ENCODE results near the gene APRT.

APRT gene

GRCh38 chr16:88770461-88771293 lies 41.1 kb downstream of the APRT start:
- DNase-seq = peak; percentile 89

GRCh38 chr16:88769617-88770460 lies 41.9 kb downstream of the APRT start:
- peak; percentile 84 for DNase-seq

GRCh38 chr16:88768071-88768783 lies 43.5 kb downstream of the APRT start:
- peak; percentile 74 for DNase-seq

GRCh38 chr16:88767546-88768070 lies 44.1 kb downstream of the APRT start:
- no peak for DNase-seq

GRCh38 chr16:88766975-88767374 lies 44.8 kb downstream of the APRT start:
- DNase-seq = no peak

- no peak for DNase-seq
Measured at GRCh38 chr16:88764913-88765349, 46.8 kb downstream of the APRT start.

- no peak for DNase-seq
Measured at GRCh38 chr16:88764080-88764479, 47.6 kb downstream of the APRT start.

- no peak for DNase-seq
Measured at GRCh38 chr16:88763502-88764053, 48.1 kb downstream of the APRT start.

- DNase-seq = no peak
Measured at GRCh38 chr16:88762941-88763340, 48.8 kb downstream of the APRT start.

GRCh38 chr16:88762258-88762870 lies 49.4 kb downstream of the APRT start:
- no peak for DNase-seq

GRCh38 chr16:88761830-88762229 lies 49.9 kb downstream of the APRT start:
- DNase-seq = no peak

- no peak for DNase-seq
Measured at GRCh38 chr16:88761143-88761534, 50.6 kb downstream of the APRT start.

- no peak for DNase-seq
Measured at GRCh38 chr16:88760424-88761142, 51.1 kb downstream of the APRT start.

GRCh38 chr16:88759976-88760350 lies 51.8 kb downstream of the APRT start:
- no peak for DNase-seq
